HuH-7 (cell line): ENCODE measurements around the gene EFNA3.

Experiments used
- DNase-seq: peaks from one replicate; pipeline ENCODE4 v3.0.0; 2011; ENCODE audit warnings: low spot score

EFNA3 gene

DNA sequence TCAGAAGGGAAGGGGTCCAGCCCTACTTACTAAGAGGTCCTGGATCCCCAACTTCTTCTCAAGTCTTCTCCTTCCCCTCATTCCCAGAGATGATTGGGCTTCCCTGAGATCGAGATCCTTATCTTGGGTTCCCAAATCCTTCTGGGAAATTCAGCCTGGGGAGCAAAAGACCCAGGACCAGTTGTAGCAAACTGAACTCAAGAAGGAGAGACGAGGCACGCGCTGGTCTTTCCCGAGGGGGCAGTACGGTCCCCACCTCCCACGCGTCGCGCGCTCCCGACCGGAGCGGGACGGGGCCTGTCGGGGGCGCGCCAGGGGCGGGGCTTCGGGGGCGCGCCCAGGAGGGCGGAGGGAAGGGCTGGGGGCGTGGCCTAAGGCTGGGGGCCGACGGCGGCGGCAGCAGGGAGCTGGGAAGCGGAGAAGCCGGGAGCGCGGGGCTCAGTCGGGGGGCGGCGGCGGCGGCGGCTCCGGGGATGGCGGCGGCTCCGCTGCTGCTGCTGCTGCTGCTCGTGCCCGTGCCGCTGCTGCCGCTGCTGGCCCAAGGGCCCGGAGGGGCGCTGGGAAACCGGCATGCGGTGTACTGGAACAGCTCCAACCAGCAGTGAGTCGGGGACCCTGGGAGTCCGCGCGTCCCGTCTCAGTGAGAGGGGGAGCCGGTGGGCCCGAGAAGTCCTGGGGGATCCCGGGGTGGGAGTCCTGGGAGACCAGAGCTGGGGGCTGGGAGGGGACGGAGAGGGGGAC lies at the start of gene EFNA3:
TSS of gene EFNA3 (plus strand) at position 369 of the 741 bp plus-strand sequence. CDS start at position 474, 105 bp downstream.
- DNase-seq, result peak; percentile 97

DNA sequence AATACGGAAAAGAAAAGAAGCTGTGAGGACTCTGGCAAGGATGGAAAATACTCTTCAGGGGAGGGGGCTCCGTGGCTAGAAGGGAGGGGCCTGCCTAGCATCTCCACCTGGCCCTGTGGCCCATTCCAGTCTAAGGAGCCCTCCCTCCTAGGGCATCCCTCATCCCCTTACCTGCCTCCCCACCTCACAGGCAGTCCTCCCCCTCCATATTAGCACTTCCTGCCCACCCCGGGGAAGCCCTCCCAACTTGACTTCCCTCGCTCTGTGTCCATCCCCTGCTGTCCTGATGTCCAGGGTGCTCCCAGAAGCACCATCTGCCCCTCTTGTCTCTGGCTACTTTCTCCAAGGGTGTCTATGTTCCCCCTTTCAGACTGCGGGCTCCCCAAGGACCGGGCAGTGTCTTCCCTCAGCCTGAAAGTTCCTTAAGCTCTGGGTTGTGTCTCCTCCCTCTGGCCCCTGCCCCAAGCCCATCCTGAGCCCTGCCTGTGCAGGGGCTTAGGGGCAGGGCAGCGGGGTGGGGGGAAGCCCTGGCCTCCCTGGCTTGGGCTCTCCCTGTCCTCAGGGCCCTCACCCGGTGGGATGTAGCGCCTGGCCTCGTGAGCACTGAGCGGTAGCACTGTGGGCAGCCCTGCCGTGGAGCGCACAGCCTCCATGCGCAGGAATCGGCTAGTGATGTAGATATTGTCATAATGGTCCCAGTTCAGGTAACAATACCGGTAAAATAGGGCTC lies 49.0 kb upstream of the EFNA3 start:
- no peak for DNase-seq

DNA sequence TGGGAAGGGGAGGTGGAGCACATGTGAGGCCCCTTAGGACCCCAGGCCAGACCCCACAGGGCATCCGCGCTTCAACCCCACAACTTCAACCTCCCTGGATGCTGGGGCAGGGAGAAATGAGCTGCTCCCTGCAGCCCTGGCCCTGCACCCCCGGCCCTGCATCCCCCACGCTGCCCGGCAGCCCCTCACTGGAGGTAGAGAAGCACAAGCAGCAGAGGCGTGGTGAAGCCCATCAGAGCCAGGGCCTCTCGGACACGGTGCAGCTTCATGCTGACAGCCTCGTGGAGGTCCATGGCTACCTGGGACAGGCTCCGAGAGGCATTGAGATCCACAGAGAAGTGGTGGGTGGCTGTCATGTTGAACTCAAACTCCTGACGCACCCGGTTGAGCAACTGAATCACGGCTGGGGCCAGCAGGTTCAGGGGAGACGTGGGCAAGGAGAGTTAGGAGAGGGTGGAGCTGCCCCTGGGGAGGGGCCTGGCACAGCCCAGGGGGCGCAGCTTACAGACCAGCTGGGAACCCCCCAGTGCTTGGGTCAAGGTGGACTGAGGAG lies 48.3 kb upstream of the EFNA3 start:
- no peak for DNase-seq

DNA sequence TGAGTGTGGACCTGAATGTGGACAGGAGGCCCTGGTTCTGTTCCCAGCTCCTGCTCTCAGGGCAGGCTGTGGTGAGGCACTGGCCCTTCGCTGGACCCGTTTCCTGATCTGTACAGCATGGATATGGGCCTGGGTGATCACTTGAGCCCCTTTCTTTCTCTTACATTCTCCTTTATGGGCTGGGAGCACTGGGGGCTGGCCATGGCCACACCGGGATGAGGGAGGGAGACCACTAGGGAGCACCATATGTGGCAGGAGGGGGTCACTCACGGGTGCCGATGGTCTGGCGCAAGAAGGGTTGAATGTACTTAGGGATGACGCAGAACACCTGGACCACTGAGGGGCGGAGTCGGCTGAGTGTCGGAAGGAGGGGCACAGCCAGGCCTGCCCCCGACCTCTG lies 47.7 kb upstream of the EFNA3 start:
- no peak for DNase-seq

DNA sequence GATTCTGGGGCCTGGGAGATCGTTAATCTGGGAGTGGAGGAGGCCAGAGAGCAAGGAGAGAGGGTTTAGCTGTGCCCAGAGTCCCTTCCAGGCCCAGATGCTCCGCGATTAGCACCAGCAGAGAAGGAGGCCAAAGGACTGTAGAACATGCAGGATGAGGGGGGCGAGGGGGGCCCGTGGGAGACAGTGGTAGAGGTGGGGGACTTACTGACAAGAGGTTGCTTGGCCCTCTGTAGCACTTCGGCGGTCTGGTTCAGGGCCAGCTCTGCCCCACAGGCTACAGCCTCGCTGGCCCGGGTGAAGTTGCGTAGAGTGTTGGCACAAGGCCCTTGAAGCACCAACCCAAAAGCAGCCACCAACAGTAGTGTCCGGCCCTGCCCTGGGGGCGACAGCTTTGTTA lies 45.8 kb upstream of the EFNA3 start:
- DNase-seq, result no peak

- DNase-seq, result no peak
These were observed 45.1 kb upstream of the EFNA3 start, which contains the start of the genes DCST1 and DCST2 for GRCh38 chr1:155033524-155033923. Gene DCST1 (plus strand): TSS chr1:155033824. CDS start chr1:155034037, 213 bp downstream. Gene DCST2 (minus strand): TSS chr1:155033781. CDS start chr1:155033701, 80 bp downstream.

DNA sequence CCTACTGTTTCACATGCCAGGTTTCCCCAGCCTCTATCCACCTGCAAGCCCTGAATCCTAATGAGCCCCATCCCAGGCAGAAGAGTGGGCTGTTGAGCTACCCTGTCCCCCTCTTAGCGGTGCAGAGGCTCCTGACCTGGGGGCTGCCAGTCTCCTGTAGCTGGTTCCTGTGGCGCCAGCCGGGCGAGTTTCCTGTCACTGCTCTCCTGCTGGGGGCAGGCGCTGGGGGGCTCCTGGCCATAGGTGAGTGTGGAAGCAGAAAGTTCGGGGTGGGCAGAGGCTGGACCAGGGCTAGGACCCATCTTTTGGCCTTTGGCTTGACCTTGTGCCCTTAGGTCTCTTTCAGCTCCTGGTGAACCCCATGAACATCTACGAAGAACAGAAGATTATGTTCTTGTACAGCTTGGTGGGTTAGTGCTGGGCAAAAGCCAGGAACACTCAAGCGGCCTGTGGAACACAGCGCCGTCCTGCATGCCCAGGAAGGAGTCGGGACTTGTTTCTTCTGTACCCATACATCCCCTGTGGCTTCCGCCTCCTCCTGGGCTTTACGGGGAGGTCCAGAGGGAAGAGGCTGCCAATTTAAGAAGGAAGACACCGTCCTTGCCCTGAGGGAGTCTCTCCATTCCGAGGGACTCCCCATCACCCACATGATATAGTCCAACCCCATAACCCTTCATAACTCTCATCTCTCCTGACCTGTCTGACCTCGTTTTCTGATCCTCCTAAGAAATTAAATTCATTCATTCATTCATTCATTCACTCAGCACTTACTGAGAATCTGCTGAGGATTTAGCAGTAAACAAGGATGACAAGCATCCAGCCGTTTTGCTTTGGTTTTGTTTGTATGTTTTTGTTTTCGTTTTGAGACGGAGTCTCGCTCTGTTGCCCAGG lies 44.1 kb upstream of the EFNA3 start:
- DNase-seq, result no peak

DNA sequence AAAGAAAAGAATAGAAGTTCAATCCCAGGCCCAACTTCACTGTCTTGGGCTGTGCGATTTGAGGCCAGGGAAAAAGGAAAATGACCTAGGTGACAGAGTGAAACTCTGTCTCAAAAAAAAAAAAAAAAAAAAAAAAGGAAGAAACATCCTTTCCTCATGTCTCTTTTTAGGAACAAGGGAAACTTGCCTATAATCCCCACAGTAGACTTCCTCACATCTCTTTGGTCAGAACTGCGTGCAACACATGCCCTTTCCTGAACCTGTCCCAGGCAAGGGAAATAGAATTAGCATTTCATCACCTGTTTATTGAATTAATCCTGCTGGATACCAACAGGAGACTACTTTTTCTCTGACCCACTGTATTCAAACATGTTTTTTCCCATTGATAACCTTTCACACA lies 42.7 kb upstream of the EFNA3 start:
- DNase-seq, result no peak

- DNase-seq, result no peak
These were observed 41.6 kb upstream of the EFNA3 start for GRCh38 chr1:155037043-155037442.

- no peak for DNase-seq
These were observed 40.7 kb upstream of the EFNA3 start for GRCh38 chr1:155037851-155038441.

DNA sequence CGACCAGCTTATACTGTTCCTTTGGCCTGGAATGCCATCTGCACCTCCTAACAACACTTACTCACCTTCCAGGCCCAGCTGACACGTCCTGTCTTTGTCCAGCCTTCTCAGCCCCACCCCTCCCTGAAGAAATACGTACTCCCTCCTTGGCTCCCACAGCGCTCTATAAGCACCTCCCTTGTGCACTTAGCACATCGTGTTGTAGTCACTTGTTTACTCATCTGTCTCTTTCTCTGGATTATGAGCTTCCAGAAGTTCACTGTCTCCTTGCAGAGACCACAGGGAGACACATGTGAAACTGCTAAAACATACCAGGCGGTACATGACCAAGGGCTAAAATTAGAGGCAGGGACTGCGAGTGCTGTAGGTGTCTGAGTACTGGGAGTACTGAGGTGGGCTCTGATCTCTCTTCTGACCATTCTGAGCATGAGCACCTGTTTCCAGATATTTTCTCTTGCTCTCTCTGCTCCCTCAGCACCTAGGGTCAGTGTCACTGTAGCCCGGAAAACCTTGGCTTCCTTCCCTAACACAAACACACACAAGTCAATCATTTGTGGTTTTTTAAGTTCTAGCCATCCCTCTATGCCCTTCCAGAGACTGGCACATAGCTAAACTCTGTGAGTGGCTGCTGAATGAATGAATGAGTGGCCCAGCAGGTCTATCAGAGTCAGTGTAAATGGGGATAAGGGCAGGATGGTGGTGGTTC lies 39.9 kb upstream of the EFNA3 start:
- no peak for DNase-seq

DNA sequence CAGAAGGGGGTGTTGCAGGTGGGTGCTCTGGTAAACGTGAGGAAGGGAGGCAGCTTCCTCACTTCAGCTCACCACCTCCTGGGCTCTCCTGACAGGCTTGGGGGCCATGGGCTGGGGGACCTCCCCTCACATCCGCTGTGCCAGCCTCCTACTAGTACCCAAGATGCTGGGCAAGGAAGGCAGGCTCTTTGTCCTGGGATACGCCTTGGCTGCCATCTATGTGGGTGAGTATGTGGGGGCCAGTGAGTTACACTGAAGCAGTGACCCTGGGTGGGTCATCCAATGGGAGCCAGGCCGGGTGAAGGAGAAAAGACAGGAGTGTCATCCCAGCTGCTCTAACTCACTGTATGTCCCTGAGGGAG lies 39.3 kb upstream of the EFNA3 start:
- no peak for DNase-seq

DNA sequence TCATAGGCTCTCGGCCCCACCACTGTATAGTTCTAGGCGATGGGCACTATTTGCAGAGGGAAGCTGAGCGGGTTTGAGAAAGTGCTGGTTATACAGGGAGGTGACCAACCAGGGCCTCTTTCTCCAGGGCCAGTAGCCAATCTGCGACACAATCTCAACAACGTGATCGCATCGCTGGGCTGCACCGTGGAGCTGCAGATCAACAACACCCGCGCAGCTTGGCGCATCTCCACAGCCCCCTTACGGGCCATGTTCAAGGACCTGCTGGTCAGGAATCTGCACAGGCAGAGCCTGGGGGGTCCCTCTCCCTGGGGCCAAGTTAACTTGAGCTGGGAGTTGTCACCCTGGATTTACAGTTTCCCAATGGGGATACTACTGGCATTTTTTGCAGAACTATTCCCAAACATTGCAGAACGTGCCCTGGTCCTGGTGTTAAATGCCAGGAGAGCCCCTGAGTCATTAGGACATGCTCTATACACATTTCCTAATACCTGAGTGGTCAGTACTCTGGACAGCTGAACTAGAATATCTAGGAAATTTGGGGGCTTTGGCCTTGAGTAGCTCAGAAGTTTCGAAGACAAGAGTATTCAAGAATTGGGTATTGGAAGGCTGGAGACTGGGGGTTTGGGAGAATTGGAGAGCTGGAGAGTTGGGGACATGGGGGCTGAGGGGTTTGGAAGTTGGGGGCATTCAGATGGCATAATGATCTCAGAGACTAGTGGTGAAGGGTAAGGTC lies 38.1 kb upstream of the EFNA3 start:
- DNase-seq, result no peak

- DNase-seq, result no peak
These were observed 35.8 kb upstream of the EFNA3 start for GRCh38 chr1:155042789-155043188.

DNA sequence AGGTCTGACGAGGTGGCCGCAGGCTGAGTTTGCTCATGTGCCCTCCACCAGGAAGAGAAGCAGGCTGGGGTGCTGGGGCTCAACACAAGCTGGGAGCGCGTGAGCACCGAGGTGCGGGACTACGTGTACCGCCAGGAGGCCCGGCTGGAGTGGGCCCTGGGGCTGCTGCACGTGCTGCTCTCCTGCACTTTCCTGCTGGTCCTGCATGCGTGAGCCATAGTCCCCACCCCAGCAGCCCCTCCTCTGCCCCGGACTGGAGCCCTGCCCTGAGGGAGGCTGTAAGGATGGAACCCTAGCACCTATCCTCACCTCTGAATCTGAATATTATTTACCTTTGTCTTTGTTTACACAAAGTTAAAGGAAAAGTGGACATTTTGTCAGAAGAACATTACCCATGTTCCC lies 35.3 kb upstream of the EFNA3 start:
- DNase-seq, result no peak

DNA sequence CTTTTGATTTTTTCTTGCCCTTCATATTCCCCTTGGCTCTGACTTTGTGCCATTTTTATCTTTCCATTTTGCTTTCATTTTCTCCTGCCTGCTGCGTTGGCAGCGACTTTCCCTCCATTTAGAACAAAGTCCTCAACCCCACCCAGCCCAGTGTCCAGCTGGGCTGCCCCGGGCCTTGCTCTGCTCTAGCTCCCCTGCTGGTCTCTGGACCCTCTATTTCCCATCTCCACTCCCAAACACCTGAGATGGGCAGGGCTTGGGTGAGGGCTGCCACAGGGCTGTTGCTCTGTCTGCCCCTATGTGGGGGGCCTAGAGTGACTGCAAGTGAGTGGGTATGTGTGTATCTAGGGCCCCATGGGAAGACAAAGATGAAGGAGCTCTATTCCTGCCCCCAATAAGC lies 34.8 kb upstream of the EFNA3 start:
- DNase-seq, result no peak

- DNase-seq, result no peak
These were observed 34.3 kb upstream of the EFNA3 start for GRCh38 chr1:155044365-155044764.

GRCh38 chr1:155044812-155045657 lies 33.6 kb upstream of the EFNA3 start:
- DNase-seq, result peak; percentile 93
